Stimulated activated CD8-positive, alpha-beta memory T cell treated with anti-CD3 and anti-CD28 coated beads, Interleukin-7, amount 100 ng/mL, for 1 hour (primary cell): ENCODE measurements around the gene ADGRL2.
"Not testable (repeated sequence)": the region's sequence is repeated elsewhere in the genome, so short reads cannot be mapped to it uniquely, and the experiment has no call there.

Source experiments
- DNase-seq, 2 donors: peaks; one replicate each; pipeline ENCODE4 v3.0.0-alpha.2; 2020; ENCODE audit warnings: low read depth in 2 of 2

Gene ADGRL2

GRCh38 chr1:81847063-81847462 lies 46.3 kb downstream of the ADGRL2 start:
- no peak for DNase-seq

DNA sequence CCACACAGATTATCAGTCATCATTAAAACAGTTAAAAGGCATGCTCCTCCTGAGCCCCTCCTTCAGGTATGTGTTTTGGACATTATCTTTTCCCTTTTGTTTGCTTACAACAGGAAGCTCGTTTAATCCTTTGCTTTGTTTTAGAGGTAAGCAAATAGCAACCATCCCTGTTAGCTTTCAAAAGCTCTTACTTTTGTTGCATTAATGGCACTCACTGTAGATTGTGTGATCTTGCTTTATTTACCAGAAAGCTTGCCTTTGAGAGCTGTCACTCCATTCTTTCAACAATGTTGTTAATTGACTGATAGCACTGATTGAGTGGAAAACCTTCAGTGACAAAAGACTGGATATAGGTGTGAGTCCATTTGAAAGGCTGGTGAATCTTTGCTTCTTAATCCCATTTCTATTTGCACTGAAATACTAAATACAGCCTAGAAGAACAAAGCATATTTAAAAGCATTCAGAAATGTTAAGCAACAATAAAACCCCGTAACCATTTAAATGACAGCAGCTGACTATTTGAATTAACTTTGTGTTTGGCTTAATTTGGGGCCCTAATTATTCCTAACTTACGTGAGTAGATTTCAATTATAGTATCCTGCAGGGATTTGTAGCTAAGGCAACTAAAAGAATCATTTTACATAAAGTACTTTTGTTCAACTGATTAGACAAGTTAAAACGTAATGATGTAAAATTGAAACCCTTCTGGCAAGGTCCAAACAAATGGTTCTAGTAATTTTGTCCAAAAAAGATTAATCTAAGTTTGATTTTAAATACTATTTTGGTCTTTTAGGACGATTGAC lies 48.3 kb downstream of the ADGRL2 start:
- no peak for DNase-seq

DNA sequence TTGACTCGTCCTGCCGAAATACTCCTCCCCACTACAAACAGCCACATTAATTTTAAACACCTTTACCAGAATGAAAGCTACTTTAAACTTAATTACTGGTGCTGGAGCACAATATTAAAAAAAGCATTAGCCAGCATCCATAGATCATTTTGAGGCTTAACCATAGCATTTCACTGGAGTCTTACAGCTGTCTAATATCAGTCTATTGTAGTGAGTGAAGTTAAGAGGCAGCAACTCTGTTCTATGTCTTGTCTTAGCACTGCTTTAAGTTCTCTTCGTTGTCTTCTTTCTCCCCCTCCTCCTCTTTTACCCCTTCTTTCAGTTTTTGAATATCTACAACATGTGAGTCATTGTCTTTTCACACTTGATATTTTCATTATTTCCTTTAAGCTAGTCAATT lies 49.3 kb downstream of the ADGRL2 start:
- DNase-seq = no peak

DNA sequence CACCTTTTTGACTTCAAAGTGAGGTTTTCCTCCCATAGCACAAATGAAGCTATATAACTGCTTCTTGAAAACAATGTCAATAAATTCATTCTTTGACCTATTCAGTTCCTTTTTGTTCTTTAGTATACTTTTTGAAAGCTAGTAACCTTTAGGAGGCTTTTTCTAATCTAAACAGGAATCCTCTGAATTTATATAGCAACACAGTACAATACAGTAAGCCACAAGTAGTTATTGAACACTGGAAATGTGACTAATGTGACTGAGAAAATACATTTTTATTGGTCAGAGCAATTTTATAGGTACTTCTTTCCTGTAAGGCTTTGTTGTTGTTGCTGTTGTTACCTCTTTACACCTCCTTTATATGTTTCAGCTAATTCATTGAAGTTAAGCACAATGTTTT lies 49.8 kb downstream of the ADGRL2 start:
- DNase-seq = no peak

GRCh38 chr1:81851217-81851616 lies 50.5 kb downstream of the ADGRL2 start:
- DNase-seq = no peak

- no peak for DNase-seq
Observed at GRCh38 chr1:81852961-81853360, 52.2 kb downstream of the ADGRL2 start.

DNA sequence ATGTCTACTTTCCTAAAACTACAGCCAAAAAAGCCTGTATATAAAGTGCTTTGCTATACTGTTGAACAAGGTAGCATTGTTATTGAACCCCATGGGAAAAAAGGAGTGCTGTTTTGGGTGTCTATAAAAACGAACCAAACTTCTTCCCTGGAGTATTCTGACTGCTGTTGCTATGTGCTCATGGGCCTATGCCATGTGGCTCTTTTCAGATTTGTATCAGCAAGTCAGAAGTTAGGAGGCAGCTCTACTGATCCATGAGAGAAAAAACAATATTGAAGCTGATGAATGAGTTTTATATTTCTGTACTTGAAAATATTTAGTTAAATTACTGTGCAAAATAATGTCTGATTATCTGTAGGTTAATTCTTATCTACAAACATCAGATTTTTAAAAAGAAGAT lies 66.5 kb downstream of the ADGRL2 start:
- no peak for DNase-seq

- DNase-seq = no peak
Observed at GRCh38 chr1:81869307-81869706, 68.6 kb downstream of the ADGRL2 start.

DNA sequence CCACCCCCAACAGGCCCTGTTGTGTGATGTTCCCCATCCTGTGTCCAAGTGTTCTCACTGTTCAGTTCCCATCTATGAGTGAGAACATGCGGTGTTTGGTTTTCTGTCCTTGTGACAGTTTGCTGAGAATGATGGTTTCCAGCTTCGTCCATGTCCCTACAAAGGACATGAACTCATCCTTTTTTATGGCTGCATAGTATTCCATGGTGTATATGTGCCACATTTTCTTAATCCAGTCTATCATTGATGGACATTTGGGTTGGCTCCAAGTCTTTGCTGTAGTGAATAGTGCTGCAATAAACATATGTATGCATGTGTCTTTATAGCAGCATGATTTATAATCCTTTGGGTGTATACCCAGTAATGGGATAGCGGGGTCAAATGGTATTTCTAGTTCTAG lies 70.4 kb downstream of the ADGRL2 start:
- DNase-seq = not testable (repeated sequence)

DNA sequence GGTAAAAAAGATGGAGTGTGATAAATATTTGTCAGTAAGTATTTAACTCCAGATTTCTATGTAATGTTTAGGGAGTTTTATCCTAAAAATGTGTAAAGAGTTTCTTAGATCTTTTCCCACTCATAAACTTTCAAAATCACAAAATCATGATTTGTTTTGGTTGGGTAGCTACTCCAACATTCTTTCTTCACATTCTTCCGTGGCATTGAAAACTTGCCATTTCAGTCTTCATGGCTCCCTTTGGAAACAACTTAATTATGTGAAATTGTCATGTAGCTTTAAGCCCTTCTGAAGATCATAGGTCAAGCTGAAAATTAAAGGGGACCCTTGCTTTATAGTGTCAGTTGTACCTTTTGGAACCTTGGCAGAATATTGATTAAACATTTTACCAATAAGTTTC lies 73.2 kb downstream of the ADGRL2 start:
- no peak for DNase-seq

- DNase-seq = no peak
Observed at GRCh38 chr1:81874461-81874860, 73.7 kb downstream of the ADGRL2 start.

DNA sequence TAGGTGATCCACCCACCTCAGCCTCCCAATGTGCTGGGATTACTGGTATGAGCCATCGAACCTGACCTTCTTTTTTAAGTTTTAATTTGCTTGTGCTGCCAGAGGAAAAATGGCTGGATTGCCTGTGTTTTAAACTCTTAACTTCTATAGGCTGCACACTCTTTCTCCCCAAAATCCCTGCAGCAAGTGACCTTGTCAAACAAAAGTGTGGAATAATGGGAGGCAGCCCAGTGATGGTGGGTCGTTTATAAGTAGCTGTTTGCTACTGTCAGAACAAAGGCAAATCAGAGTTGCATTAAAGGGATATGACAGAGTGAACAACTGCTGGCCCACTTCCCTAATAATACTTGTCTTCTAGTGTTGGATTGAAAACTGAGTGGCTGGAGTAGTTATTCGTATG lies 74.2 kb downstream of the ADGRL2 start:
- DNase-seq = no peak

DNA sequence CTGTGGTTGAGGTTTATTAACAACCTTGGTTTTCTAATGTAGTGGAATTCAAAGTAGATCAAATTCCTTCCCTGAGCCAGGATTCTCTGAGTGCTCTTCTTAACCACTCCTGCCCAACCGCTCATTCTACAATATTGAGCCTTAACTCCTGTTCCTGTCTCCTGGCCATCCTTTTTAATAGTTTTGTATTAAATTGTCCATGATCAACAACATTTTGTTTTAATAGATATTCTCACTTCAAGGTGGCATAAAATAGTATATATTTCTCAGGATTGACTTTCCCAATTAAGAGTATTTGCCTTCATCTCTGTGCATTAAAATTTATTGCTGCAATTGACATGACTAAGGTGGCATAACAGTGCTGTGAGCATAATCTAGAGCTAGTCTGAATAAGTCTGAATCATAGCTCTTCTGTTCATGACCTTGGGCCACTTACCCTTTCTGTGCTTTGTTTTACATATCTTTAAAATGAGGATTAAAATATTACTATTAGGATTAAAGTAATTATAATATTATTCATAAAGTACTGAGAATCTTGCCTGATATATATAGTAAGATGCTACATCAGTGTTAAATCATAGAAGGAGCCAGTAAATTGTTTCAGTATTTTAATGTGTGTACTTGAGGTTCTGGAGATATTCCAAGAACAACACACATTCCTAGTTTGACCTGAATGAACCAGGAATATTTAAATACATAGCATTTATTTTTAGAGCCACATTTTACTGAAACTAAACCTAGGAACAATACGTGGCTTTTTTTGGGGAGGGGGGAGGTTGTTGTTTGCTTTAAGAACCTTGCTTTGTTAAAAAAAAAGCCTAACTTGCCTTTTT lies 76.4 kb downstream of the ADGRL2 start:
- DNase-seq = no peak

- DNase-seq = no peak
Observed at GRCh38 chr1:81877940-81878339, 77.2 kb downstream of the ADGRL2 start.

- DNase-seq = no peak
Observed at GRCh38 chr1:81878538-81878937, 77.8 kb downstream of the ADGRL2 start.

GRCh38 chr1:81880781-81881180 lies 80.0 kb downstream of the ADGRL2 start:
- DNase-seq = no peak

DNA sequence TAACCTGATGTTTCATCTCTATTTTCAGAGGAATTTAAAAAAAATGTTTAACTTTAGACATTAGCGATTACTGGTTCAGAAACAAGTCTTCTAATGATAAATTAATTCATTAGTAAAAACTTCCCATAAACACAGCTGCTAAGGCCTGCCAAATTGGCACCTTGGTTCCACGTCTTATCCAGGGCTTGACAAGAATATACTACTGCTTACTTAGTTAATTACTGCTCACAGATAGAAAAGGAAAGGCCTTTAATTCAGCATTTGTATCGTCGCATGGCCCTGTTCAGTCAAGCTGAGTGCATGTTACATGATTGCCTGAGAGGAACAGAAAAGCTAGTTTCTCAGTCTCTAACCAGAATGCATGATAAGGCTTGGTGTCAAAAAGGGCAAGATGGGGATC lies 84.6 kb downstream of the ADGRL2 start:
- no peak for DNase-seq

DNA sequence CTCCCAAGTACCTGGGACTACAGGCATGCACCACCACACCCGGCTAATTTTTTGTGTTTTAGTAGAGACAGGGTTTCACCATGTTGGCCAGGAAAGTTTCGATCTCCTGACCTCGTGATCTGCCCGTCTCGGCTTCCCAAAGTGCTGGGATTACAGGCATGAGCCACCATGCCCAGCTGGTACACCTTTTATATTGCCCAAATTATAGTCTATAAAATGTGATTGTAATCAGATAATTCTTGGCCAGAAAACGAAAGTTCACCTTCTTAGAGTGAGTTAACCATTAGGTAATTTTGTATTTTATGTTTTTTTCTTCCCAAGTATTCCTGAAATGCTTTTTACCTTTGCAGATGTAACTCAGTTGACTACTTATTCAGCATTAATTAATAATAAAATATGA lies 85.6 kb downstream of the ADGRL2 start:
- not testable (repeated sequence) for DNase-seq

DNA sequence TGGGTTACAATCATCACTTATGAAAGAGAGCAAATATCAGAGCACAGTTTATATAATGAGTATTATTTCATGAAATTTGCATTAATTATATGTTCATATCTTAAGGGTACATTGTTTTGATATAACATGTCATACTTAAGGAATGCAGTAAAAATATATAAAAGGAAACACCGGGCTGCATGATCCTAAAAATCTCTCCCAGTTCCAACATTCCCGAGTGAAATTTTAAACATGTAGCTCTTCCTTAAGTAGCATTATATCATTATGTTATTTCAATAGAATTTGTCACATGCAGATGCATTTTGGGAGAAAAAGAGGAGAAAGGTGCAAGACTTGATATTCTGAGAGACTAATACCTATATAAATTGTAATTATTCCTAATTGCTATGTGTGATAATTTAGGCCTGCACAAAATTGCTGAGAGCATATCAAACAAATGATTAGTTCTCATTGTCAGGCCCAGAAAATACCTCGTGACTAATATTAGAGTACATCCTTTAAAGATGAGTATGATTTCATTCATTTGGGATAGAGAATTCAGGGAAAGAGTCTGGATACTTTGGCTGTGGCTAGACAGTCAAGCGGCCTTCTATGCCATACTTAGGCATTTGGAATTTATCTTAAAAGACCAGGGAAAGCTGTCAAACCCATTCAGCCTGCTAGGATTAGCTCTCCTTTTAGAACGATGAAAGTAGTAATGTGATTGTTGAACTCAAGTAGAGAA lies 86.8 kb downstream of the ADGRL2 start:
- no peak for DNase-seq

DNA sequence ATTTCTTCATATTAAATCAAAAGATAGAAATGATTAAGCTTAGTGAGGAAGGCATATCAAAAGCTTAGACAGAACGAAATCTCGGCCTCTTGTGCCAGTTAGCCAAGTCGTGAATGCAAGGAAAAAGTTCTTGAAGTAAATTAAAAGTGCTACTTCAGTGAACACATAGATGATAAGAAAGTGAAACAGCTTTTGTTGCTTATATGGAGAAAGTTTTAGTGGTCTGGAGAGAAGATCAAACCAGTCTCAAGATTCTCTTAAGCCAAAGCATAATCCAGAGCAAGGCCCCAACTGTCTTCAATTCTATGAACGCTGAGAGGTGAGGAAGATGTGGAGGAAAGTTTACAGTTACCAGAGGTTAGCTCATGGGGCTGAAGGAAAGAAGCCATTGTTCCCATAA lies 88.4 kb downstream of the ADGRL2 start:
- no peak for DNase-seq

DNA sequence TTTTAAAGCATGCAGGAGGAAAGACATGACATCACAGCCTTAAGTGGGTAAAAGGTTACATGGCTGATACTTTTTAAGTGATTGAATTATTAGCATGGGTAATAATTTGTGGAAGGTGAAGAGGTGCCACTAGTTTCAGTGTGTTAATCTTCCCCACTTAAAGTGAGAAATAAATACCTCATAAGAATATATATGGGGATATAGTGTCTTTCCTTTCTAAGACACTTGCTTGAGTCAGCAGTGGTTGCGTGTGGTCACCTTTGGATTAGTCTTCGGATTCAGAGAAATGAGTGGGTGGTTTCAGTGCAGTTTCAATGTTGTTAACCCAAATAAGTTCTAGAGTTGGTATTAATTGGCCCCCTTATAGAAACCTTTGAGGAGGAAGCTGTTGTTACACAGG lies 94.1 kb downstream of the ADGRL2 start:
- no peak for DNase-seq

GRCh38 chr1:81899214-81899821 lies 98.6 kb downstream of the ADGRL2 start:
- DNase-seq = no peak
